Breast epithelium (tissue), 3 donors: Measurements from ENCODE around the gene TJP2.

Source experiments
- CTCF ChIP-seq, 3 donors: fragments of 450-650 bp; IDR thresholded peaks; one replicate each; pipeline ENCODE4 v1.5.1; 2016 to 2017; ENCODE audit warnings: antibody characterized with exemption in 3 of 3, mild to moderate bottlenecking in 3 of 3, moderate library complexity in 3 of 3
- POLR2A ChIP-seq: fragments of 450-650 bp; IDR thresholded peaks from one replicate; pipeline ENCODE4 v1.6.1; 2016; ENCODE audit warnings: antibody characterized with exemption, mild to moderate bottlenecking, moderate library complexity
- POLR2AphosphoS5 ChIP-seq, 3 donors: sonication (generic); formaldehyde crosslinking; IDR thresholded peaks; one replicate each; pipeline ENCODE4 v1.6.1; 2017; ENCODE audit warnings: antibody characterized with exemption in 3 of 3

GRCh38 chr9:69190086-69190862 lies 16.2 kb downstream of the TJP2 start:
- TF ChIP-seq POLR2AphosphoS5 (IDR thresholded peaks at IDR 0.05) (no peak), CTCF (IDR thresholded peaks at IDR 0.05) (no peak), POLR2A (no peak)
